Keratinocyte (primary cell): Measurements from ENCODE around the gene ZEB2.

ENCODE experiments used
- EZH2 ChIP-seq: IDR thresholded peaks from one replicate; pipeline ENCODE4 v1.6.1; 2012; ENCODE audit warnings: inconsistent platforms, mild to moderate bottlenecking, low read length, moderate library complexity
- TF ChIP-seq, protein P1 (sequence below), 3 experiments: IDR thresholded peaks in 1 of 3; conservative IDR thresholded peaks in 1 of 3; optimal IDR thresholded peaks in 1 of 3; 2 replicates in 2 of 3; 3 replicates in 1 of 3; pipeline versions ENCODE3 to v1.5.1; 2011; ENCODE audit warnings: low read length in 3 of 3, mild to moderate bottlenecking in 3 of 3, moderate library complexity in 2 of 3, control low read depth in 1 of 3, inconsistent platforms in 1 of 3; ENCODE audit not compliant: insufficient read depth in 2 of 3; ENCODE audit errors: extremely low read depth in 1 of 3

DNA sequence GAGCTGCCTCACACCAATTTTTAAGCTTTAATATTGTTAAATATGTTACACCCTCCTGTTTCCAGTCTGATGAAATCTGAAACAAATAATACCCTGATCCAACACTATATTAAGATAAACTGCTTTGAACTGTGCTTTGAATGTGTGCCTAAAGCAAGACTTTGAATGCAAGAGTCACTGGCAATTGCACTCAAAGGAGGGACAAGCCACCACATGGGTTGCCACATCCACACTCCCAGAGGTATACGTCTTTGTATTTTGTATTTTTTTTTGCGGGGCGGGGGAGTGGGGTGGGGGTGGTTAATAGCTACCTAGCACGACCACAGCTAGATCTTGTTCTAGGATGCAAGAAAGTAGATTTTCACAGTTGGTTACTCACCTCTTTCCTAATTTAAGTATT, 1.8 kb upstream of the ZEB2 start:
- TF ChIP-seq, protein P1, sequence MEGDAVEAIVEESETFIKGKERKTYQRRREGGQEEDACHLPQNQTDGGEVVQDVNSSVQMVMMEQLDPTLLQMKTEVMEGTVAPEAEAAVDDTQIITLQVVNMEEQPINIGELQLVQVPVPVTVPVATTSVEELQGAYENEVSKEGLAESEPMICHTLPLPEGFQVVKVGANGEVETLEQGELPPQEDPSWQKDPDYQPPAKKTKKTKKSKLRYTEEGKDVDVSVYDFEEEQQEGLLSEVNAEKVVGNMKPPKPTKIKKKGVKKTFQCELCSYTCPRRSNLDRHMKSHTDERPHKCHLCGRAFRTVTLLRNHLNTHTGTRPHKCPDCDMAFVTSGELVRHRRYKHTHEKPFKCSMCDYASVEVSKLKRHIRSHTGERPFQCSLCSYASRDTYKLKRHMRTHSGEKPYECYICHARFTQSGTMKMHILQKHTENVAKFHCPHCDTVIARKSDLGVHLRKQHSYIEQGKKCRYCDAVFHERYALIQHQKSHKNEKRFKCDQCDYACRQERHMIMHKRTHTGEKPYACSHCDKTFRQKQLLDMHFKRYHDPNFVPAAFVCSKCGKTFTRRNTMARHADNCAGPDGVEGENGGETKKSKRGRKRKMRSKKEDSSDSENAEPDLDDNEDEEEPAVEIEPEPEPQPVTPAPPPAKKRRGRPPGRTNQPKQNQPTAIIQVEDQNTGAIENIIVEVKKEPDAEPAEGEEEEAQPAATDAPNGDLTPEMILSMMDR (optimal IDR thresholded peaks at IDR 0.05 in 1 of 3, IDR thresholded peaks at IDR 0.05 in 1 of 3, conservative IDR thresholded peaks at IDR 0.05 in 1 of 3; ENCODE audit: extremely low read depth in 1 of 3, insufficient read depth in 2 of 3, low read length in 3 of 3), result no peak
- no peak for TF ChIP-seq EZH2
